NOMO-1 (cell line): ENCODE results near the gene CD300E.

ENCODE experiments used
- DNase-seq, 2 experiments: peaks; one replicate each; lab custom pipeline; 2025; ENCODE audit not compliant: unreplicated experiment in 2 of 2; lab: John Stamatoyannopoulos, UW

CD300E gene

DNA sequence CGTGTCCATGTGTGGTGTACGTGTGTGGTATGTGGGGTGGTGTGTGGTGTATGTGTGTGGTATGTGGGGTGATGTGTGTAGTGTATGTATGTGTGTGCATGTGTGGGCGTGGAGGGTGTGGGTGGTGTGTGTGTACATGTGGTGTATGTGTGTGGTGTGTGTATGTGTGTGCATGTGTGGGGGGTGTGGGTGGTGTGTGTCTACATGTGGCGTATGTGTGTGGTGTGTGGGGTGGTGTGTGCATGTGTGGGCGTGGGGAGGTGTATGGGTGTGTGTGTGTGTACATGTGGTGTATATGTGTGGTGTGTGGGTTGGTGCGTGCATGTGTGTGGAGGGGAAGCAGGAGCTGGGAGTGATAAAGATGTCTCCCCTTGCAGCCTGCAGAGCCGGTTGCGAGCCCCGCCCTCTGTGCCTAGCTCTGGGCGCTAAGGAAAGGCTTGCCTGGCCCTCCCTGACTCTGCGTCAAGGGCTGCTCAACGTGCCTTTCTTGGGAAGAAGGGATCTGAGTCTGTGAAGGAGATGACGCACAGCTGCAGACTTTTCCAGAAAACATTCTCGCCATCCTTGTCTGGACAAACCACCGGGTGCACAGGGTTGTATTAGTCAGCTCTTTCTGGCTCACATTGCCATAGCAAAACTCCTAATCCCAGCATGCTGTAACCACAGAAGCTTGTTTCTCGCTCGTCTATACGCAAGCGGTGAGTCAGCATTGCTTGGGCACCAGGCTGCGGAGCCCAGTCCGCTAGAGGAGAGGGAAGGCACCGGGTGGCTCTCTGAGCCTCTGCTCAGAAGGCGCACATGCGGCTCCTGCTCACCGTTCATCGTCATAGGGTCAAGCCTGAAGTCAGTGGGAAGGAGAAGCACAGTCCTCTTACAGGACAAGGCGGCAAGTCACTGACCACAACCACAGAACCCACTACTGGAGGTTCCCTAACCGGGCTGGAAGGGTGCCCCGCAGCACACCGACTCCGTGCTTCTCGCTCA lies 54.2 kb downstream of the CD300E start:
- DNase-seq = peak; percentile 83 to 89

DNA sequence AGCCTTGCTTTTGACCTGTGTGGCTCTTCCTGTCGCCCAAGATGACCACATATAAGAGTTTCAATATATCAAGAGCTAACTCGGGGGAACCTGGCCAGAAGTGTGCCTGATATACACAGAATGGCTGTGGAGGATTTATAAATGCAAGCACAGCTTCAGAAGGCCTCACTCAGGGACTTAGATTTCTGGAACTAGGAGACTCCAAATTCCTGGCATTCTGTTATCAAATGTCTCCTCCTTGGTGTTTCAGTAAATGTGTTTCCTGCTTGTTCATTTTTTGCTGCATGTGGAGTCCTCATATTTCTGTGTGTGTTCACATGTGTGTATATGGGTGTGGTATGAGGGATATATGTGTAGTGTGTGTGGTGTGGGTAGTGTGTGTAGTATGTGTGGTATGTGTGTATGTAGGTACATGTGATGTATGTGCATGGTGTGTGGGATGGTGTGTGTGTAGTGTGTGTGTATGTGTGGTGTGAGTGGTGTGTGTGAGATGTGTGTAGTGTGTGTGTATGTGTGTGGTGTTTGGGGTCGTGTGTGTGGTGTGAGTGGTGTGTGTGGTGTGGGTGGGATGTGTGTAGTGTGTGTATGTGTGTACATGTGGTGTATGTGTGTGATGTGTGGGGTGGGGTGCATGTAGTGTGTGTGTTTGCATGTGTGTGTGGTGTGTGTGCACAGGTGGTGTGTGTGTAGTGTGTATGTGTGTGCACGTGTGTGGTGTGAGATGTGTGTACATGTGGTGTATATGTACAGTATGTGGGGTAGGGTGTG lies 55.2 kb downstream of the CD300E start:
- no peak for DNase-seq

DNA sequence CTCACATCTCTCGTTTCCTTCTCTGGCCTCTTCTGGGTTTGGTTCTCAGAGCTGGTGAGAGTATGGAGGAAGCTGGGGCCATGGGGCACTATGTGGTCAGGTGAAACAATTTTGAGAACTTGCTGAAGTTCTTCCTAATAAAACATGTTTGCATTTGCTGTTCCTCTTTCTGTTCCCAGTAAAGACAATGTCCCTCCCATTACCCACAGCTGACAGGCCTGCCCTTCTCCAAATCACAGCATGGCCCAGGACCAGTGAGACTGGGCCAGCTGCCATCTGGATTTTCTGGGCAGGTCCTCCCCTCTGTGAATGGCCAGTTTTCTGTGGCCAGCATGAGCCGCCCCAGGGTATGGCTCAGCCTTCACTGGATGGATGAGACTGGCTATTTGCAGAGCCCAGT lies 56.1 kb downstream of the CD300E start, which contains the start of gene CD300H:
Gene CD300H (minus strand): TSS at position 113 of the 400 bp plus-strand sequence.
- DNase-seq = peak; percentile 50 to 72

DNA sequence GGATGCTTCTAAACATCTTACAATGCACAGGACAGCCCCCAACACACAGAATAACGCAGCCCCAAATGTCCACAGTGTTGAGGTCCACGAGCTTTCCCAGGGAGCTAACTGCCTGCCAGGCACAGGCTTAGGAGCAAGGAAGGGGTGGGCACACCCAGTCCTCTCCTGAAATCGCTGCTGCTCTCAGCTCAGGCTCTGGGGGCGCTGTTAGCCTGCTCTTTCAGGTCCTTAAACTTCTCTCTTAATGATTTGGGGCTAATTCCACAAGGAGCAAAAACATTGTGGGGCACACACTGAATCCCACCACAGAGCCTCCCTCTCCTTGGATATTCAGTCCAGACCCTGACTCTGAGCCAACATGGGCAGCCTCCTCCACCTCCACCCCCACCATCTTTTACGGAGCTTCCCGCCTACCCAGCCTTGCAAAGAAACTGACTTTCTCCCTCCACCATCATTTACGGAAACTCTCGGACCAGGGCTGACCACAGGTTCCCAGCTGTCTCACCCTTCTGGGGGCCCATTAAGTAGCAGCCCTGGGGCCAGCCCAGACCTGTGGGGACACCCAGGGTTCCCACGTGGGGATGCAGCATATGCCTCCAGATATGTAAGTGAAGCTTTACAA lies 57.3 kb downstream of the CD300E start:
- peak in 1 of 2 experiments; percentile 36 for DNase-seq

DNA sequence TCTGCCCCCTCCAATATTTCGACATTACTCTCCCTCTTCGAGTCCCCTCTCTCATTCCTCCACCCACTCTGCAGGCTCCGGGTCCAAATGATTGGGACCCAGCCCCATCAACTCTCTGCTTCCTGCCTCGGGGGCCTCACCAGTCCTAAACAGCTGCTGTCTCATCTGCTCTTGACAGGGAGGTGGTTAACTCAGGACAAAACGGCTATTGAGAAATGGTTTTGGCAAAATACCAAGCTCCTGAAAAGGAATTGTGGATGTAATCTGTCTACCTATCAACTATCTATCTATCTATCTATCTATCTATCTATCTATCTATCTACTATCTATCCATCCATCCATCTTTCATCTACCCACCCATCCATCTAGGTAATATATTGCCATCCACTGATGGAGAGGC lies 58.4 kb downstream of the CD300E start:
- no peak for DNase-seq

DNA sequence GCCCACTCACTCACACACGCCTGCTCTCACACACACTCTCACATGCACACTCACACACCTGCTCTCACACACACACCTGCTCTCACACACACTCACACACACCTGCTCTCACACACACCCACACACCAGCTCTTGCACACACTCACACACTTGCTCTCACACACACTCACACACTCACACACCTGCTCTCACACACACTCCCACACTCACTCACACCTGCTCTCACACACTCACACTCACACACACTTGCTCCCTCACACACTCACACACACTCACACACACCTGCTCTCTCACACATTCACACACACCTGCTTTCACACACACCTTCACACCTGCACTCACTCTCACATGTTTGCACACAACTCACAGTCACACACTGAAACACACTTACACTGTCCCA lies 60.2 kb downstream of the CD300E start:
- no peak for DNase-seq

DNA sequence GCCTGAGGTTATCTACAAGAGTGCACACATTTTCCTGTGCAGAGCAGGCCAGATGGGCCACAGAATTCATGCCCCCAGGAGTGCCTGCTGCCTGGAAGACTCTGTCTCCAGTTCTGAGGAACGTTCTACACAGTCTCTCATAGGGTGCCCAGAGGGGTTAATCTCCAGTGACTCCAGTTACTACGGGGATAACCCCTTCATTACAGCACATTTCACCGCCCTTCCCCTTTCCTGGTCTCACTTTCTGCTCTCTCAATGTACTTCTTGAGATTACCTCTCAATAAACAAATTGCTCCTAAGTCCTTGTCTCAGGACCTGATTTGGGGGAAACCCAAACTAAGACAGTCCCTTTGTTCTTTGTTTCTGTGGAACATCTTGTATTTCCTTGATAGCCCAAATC lies 62.0 kb downstream of the CD300E start:
- DNase-seq = no peak
